ENCODE measurements around the gene SHISAL2B.

GRCh38 chr5:64693636-64694035, 3.3 kb downstream of the SHISAL2B start:
- TF ChIP-seq CTCF (IDR thresholded peaks at IDR 0.05; ENCODE audit: low read depth, low read length, missing input control) (no peak), FOXA1 (IDR thresholded peaks at IDR 0.05) (no peak), EGR1 (IDR thresholded peaks at IDR 0.05; ENCODE audit: low read depth in 2 of 2) (no peak), JUND (IDR thresholded peaks at IDR 0.05) (no peak), YY1 (IDR thresholded peaks at IDR 0.05) (no peak), MAX (IDR thresholded peaks at IDR 0.05) (no peak), TAF1 (conservative IDR thresholded peaks at IDR 0.05) (no peak), RXRA (IDR thresholded peaks at IDR 0.05) (no peak), RAD21 (IDR thresholded peaks at IDR 0.05) (no peak), FOXA2 (IDR thresholded peaks at IDR 0.05) (no peak), REST (IDR thresholded peaks at IDR 0.05) (no peak)
